Endothelial cell of umbilical vein (primary cell): ENCODE results near the gene FHIT.

Source experiments
- CTCF ChIP-seq, 2 donors: IDR thresholded peaks; 1 replicate in 1 of 2; 2 replicates in 1 of 2; pipeline ENCODE4 v1.5.1; 2011; ENCODE audit warnings: low read length in 2 of 2, mild to moderate bottlenecking in 2 of 2, moderate library complexity in 2 of 2, control low read depth in 1 of 2, inconsistent platforms in 1 of 2, low read depth in 1 of 2; ENCODE audit not compliant: insufficient read depth in 1 of 2; ENCODE audit errors: extremely low read depth in 1 of 2
- EZH2 ChIP-seq: IDR thresholded peaks from 2 replicates; pipeline ENCODE4 v1.6.1; 2012; ENCODE audit warnings: borderline replicate concordance, low read depth, mild to moderate bottlenecking, moderate library complexity, low read length, inconsistent platforms; ENCODE audit not compliant: severe bottlenecking
- GATA2 ChIP-seq: IDR thresholded peaks from 2 replicates; pipeline ENCODE4 v1.7.0; 2011; ENCODE audit warnings: low read depth, mild to moderate bottlenecking, moderate library complexity, mixed read lengths, low read length; ENCODE audit not compliant: insufficient read length, insufficient read depth
- MAX ChIP-seq: IDR thresholded peaks from 2 replicates; pipeline ENCODE4 v1.6.1; 2011; ENCODE audit not compliant: insufficient read depth, insufficient read length
- MYC ChIP-seq: IDR thresholded peaks from one replicate; pipeline ENCODE4 v1.6.1; 2011; ENCODE audit warnings: mild to moderate bottlenecking, low read depth, low read length
- POLR2A ChIP-seq: IDR thresholded peaks from 2 replicates; pipeline ENCODE4 v1.6.1; 2012; ENCODE audit warnings: low read depth, mild to moderate bottlenecking, control low read depth, low read length
- POLR2AphosphoS5 ChIP-seq: IDR thresholded peaks from 2 replicates; pipeline ENCODE4 v1.6.1; 2012; ENCODE audit warnings: low read depth, mild to moderate bottlenecking, control low read depth, low read length, moderate library complexity; ENCODE audit not compliant: insufficient read depth

DNA sequence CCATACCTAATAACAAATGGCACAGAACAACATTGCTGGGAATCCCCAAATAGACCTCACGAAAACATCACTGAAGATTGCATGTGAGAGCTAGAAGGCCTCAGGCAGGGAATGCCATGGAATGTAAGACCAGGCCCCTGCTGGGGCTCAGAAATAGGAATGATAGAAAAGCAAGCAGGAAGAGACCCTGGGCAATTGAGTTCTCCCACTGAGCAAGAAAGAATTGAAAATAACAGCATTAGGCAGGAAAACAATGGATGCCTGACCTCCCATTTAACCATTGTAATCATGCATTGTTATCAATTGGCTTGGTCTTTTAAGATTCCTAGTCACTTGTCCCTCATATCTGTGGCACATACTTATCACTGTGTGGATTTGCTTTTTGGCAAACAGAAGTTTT is 581.6 kb downstream of the FHIT start:
- TF ChIP-seq CTCF (IDR thresholded peaks at IDR 0.05; ENCODE audit: extremely low read depth in 1 of 2, insufficient read depth in 1 of 2, low read depth in 1 of 2, low read length in 2 of 2) (no peak), EZH2 (no peak), POLR2AphosphoS5 (no peak), POLR2A (no peak), GATA2 (no peak), MAX (no peak), MYC (no peak)
